HS-5 (cell line): ENCODE results near the gene FAM76B.

ENCODE experiments used
- DNase-seq: peaks from one replicate; pipeline ENCODE4 v3.0.0-alpha.2; 2012; ENCODE audit warnings: low read depth

Gene FAM76B

DNA sequence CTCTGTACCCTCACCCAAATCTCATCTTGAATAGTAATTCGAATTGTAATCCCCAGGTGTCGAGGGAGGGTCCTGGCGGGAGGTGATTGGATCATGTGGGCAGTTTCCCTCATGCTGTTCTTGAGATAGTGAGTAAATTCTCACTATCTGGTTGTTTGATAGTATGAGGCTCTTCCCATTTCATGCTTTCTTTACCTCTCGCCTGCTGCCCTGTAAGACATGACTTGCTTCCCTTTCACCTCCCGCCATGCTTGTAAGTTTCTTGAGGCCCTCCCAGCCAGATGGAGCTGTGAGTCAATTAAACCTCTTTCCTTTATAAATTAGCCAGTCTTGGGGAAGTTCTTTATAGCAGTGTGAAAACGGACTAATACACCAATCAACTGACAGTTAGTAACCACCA is 60.1 kb downstream of the FAM76B start:
- DNase-seq, result no peak

DNA sequence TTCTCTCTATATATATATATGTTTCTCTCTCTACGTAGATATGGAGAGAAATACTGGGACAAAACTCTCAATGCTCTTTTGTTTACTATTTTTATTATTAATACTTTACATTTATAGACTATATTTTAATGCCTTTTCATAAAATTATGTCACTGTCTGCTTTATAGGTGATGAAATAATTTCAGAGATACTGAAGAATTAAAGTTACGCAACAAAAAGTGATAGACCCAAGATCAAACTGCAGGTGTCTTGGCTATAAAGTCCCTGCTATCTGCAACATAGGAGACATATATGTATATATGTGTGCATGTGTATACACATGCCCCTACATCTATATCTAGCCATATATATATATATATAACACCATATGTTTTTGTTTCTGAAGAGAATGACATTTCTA is 60.8 kb downstream of the FAM76B start:
- DNase-seq, result no peak

DNA sequence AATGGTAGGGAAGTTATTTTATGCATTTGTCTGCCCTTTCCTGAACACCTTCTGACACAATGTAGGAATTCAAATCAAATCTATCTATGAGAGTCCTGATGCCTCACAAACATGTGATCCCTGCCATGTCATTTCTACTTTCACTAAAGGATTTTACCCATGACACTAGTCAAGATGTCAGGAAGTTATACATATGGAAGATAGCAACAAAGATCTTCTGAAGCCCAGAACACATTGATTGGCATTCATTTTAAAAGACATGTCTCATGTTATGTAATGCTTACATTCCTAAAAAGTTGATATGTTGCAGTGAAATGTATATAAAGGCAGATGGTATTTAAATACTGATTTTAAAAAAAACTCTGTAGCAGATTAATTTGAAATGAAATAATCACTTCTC is 61.5 kb downstream of the FAM76B start:
- no peak for DNase-seq

DNA sequence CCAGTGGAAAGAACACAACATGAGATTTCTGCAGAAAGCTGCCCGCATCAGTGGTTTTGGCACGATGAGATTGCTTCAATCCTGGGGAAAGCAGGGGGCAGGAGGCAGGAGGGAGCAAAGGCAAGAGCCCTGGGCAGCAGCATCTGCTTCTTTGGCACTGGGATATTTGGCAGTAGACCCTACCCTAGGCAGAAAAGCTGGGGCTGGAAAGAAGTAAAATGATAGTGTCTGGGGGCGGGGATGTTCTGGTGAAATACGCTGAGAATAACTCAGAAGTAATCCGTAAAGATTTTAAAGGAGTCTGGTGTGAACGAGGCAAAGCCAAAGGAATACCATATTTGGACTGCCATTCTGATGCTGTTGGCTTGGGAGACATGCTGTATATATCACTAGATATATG is 62.0 kb downstream of the FAM76B start:
- no peak for DNase-seq

DNA sequence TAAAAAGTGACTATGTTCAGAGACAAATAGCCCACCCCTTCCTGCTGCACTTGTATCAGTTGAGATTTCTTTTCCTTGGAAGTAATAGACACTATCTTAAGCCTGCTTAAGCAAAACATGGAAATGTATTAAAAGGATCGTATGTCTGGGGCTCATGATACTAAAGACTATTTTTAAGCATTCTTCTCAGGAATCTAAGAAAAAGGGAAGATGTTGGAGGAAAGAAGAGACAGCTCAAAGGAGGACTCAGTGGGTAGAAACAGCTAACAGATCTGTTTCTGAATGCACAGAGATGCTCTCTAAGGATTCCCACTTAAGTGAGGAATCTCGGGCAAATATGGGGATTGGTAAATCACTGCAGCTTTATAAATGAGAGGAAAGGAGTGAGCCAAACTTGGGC is 62.5 kb downstream of the FAM76B start:
- DNase-seq, result no peak

DNA sequence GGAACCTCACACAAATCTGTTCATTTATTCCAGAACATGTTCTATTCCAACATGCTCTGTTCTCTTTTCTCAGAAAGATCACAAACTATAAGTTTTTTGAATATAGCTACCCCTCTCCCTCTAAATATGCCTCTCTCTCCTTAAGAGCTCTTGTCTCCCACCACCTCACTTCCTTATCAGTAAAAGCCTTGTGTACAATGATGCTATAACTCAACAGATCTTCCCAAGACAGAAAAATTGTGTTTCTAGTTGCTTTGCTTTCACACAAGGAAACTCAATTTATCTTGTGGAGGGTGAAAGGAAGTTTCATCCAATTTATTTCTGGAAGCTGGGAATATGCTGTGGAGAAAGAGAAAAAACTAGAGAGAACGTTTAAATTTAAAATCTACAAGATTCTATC is 64.4 kb downstream of the FAM76B start:
- no peak for DNase-seq

DNA sequence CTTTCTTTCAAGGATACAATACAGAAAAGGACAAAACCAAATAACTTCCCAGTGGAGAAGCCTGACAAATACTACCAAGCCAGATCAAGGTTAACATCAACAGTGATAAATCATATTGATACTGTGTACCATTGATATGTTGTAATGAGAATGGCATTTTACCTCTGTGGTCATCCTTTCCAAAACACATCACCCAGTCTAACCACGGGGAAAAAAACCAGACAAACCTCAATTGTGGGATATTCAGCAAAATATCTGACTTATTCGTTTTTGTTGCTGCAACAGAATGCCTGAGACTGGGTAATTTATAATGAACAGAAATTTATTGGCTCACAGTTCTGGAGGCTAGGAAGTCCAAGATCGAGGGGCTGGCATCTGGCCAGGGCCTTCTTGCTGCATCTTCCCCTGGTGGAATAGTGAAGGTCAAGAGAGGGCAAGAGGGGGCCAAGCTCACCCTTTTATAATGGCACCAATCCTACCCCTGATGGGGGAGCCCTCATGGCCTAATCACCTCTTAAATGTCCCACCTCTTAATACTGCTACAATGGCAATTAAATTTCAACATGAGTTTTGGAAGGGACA is 66.1 kb downstream of the FAM76B start:
- no peak for DNase-seq

DNA sequence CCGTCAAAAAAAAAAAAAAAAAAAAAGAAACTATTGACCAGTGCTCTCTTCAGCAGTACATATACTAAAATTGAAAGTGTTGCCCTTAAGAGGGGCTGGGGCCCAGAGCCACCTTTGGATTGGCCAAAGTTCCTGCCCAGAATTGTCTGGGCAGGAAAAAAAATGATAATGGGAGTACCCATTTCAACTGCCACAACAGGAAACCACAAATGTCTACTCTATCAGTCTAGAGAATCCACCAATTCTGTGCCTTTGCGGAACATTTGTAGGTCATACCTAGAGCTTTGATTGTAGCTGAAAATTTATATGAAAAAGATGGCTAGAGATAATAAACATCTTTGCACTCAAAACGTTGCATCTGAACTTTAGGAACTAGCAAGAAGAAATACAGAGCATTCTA is 69.4 kb downstream of the FAM76B start:
- DNase-seq, result no peak
